Liver (tissue), 9 donors: ENCODE measurements around the gene MOB3B. TPM values are rescaled to one million over a fixed set of nuclear protein-coding genes. Genes with fewer than 3 reads are reported as not detected.

Source experiments
- DNase-seq: peaks from one replicate; pipeline ENCODE4 v3.0.0-alpha.2; 2017; ENCODE audit warnings: low spot score
- H3K27ac ChIP-seq, 2 donors: one replicate each; pipeline ENCODE4 v1.7.0; 2013; ENCODE audit warnings: inconsistent platforms in 2 of 2, low read length in 2 of 2, control low read depth in 1 of 2, low read depth in 1 of 2, mild to moderate bottlenecking in 1 of 2
- H3K27me3 ChIP-seq, 4 donors: one replicate each; pipeline versions ENCODE4 v1.6.1 to v1.7.0; 2013; ENCODE audit warnings: low read length in 3 of 4, inconsistent platforms in 1 of 4, mild to moderate bottlenecking in 1 of 4, moderate library complexity in 1 of 4; ENCODE audit not compliant: control insufficient read depth in 4 of 4, insufficient read depth in 4 of 4
- H3K36me3 ChIP-seq, 4 donors: one replicate each; pipeline versions ENCODE4 v1.6.1 to v1.7.0; 2013; ENCODE audit warnings: low read length in 3 of 4, mild to moderate bottlenecking in 3 of 4, low read depth in 1 of 4, moderate library complexity in 1 of 4; ENCODE audit not compliant: control insufficient read depth in 4 of 4, insufficient read depth in 3 of 4
- H3K4me1 ChIP-seq, 4 donors: one replicate each; pipeline versions ENCODE4 v1.6.1 to v1.7.0; 2013; ENCODE audit warnings: low read length in 3 of 4, mild to moderate bottlenecking in 3 of 4, moderate library complexity in 1 of 4; ENCODE audit not compliant: control insufficient read depth in 4 of 4, insufficient read depth in 4 of 4
- H3K4me3 ChIP-seq, 3 donors: one replicate each; pipeline versions ENCODE4 v1.6.1 to v1.7.0; 2013; ENCODE audit warnings: low read length in 3 of 3, control low read depth in 1 of 3, low read depth in 1 of 3, mild to moderate bottlenecking in 1 of 3
- H3K9ac ChIP-seq, 2 donors: one replicate each; pipeline ENCODE4 v1.7.0; 2013; ENCODE audit warnings: low read length in 2 of 2, mild to moderate bottlenecking in 2 of 2, moderate library complexity in 2 of 2, control low read depth in 1 of 2, low read depth in 1 of 2
- H3K9me3 ChIP-seq, 4 donors: one replicate each; pipeline versions ENCODE4 v1.6.1 to v1.7.0; 2013; ENCODE audit warnings: low read length in 3 of 4; ENCODE audit not compliant: control insufficient read depth in 4 of 4
- ATF3 ChIP-seq: IDR thresholded peaks from 2 replicates; pipeline ENCODE4 v1.6.1; 2016; ENCODE audit warnings: antibody characterized with exemption
- CTCF ChIP-seq: fragments of 150-350 bp; IDR thresholded peaks from 2 replicates; pipeline ENCODE4 v1.5.1; 2017; ENCODE audit warnings: improper control_type of control experiment, low read depth, low read length; ENCODE audit not compliant: missing input control
- EGR1 ChIP-seq, 2 donors: IDR thresholded peaks; 2 replicates each; pipeline ENCODE4 v1.6.1; 2016 to 2018; ENCODE audit warnings: antibody characterized with exemption in 2 of 2, low read depth in 2 of 2
- FOXA1 ChIP-seq: IDR thresholded peaks from 2 replicates; pipeline ENCODE4 v1.6.1; 2016; ENCODE audit warnings: antibody characterized with exemption
- FOXA2 ChIP-seq: IDR thresholded peaks from 2 replicates; pipeline ENCODE4 v1.6.1; 2016; ENCODE audit warnings: antibody characterized with exemption
- GABPA ChIP-seq, 2 donors: IDR thresholded peaks in 1 of 2; conservative IDR thresholded peaks in 1 of 2; 2 replicates each; pipeline ENCODE4 v1.6.1; 2016; ENCODE audit warnings: antibody characterized with exemption in 2 of 2, mild to moderate bottlenecking in 1 of 2, moderate library complexity in 1 of 2
- HNF4A ChIP-seq, 2 donors: conservative IDR thresholded peaks; 2 replicates each; pipeline ENCODE4 v1.6.1; 2016; ENCODE audit warnings: antibody characterized with exemption in 2 of 2, mild to moderate bottlenecking in 2 of 2
- HNF4G ChIP-seq: IDR thresholded peaks from 2 replicates; pipeline ENCODE4 v1.6.1; 2016; ENCODE audit warnings: antibody characterized with exemption
- JUND ChIP-seq, 2 donors: IDR thresholded peaks; 2 replicates each; pipeline ENCODE4 v1.6.1; 2016; ENCODE audit warnings: antibody characterized with exemption in 2 of 2
- MAX ChIP-seq: IDR thresholded peaks from 2 replicates; pipeline ENCODE4 v1.6.1; 2016; ENCODE audit warnings: antibody characterized with exemption
- NR2F2 ChIP-seq: IDR thresholded peaks from 2 replicates; pipeline ENCODE4 v1.6.1; 2016; ENCODE audit warnings: antibody characterized with exemption
- RAD21 ChIP-seq, 2 donors: IDR thresholded peaks; 2 replicates each; pipeline ENCODE4 v1.6.1; 2016; ENCODE audit warnings: antibody characterized with exemption in 2 of 2, mild to moderate bottlenecking in 2 of 2
- REST ChIP-seq: IDR thresholded peaks from 2 replicates; pipeline ENCODE4 v1.6.1; 2016; ENCODE audit warnings: antibody characterized with exemption, mild to moderate bottlenecking
- RXRA ChIP-seq, 2 donors: IDR thresholded peaks; 2 replicates each; pipeline ENCODE4 v1.6.1; 2017 to 2018; ENCODE audit warnings: antibody characterized with exemption in 2 of 2, mild to moderate bottlenecking in 1 of 2
- SP1 ChIP-seq: IDR thresholded peaks from 2 replicates; pipeline ENCODE4 v1.6.1; 2018; ENCODE audit warnings: antibody characterized with exemption, mild to moderate bottlenecking
- TAF1 ChIP-seq: conservative IDR thresholded peaks from 2 replicates; pipeline ENCODE4 v1.6.1; 2016; ENCODE audit warnings: antibody characterized with exemption, mild to moderate bottlenecking
- YY1 ChIP-seq: IDR thresholded peaks from 2 replicates; pipeline ENCODE4 v1.6.1; 2016; ENCODE audit warnings: antibody characterized with exemption, mild to moderate bottlenecking
- WGBS: extraction: QIAGEN DNeasy Blood & Tissue Kit; methylation state at CpG from one replicate; pipeline ENCODE4 v1.1.7; 2013; 5-methylcytosine and 5-hydroxymethylcytosine counted together
- polyA plus RNA-seq, 2 donors: library from polyadenylated mRNA; stranded (reverse) in 1 of 2; unstranded in 1 of 2; fragments of 200-250 nt in 1 of 2; fragments of >200 nt in 1 of 2; fragmentation: Nextera tagmentation in 1 of 2; extraction: Ambion mirVana in 1 of 2; gene quantifications; one replicate each; pipeline versions ENCODE4 v1.2.1 to v1.2.3, GENCODE V29; 2013 to 2015
- total RNA-seq, 2 donors: library from RNA; depleted of rRNA; stranded (reverse); fragments of >200 nt; gene quantifications; one replicate each; pipeline ENCODE4 v1.2.3, GENCODE V29; 2014
- donor health status: healthy.
- donor health status: healthy.
- donor health status: healthy.
- donor health status: healthy.
- donor health status: healthy.

MOB3B gene
- total and polyA plus RNA-seq, 4 donors: 0.36 to 1.1 (median 0.76) TPM

- Histone ChIP-seq H3K27ac (no peak overlapping the region), H3K4me1 (no peaks in the 10 kb centered on the region), H3K9me3 (no peaks in the 10 kb centered on the region), H3K4me3 (no peak overlapping the region), H3K36me3 (no peaks in the 10 kb centered on the region), H3K27me3 (no peaks in the 10 kb centered on the region), H3K9ac (no peak overlapping the region)
- DNase-seq: no peak
- TF ChIP-seq RAD21 (IDR thresholded peaks at IDR 0.05) (no peak), TAF1 (no peak), GABPA (IDR thresholded peaks at IDR 0.05 in 1 of 2, conservative IDR thresholded peaks at IDR 0.05 in 1 of 2) (no peak), FOXA2 (no peak), SP1 (no peak), HNF4A (conservative IDR thresholded peaks at IDR 0.05) (no peak), CTCF (no peak), ATF3 (no peak)
- 72% methylated on average over 2 of the region's 2 CpGs for WGBS
These were observed 219.0 kb downstream of the MOB3B start for GRCh38 chr9:27310582-27310981.

- H3K4me3 ChIP-seq: no peak overlapping the region
- no peaks in the 10 kb centered on the region for H3K4me1 ChIP-seq
These were observed 220.8 kb downstream of the MOB3B start for GRCh38 chr9:27308691-27309390.

GRCh38 chr9:27304521-27304920 lies 225.1 kb downstream of the MOB3B start:
- H3K9me3 ChIP-seq: no peaks in the 10 kb centered on the region
- no peak overlapping the region for H3K27ac ChIP-seq
- H3K36me3 ChIP-seq: no peaks in the 10 kb centered on the region
- WGBS: 81% methylated on average over 1 of the region's 1 CpG
- H3K4me3 ChIP-seq: no peak overlapping the region
- no peak overlapping the region for H3K9ac ChIP-seq
- DNase-seq: no peak
- no peaks in the 10 kb centered on the region for H3K4me1 ChIP-seq
- no peaks in the 10 kb centered on the region for H3K27me3 ChIP-seq
- no peak for TF ChIP-seq NR2F2
- TF ChIP-seq GABPA (IDR thresholded peaks at IDR 0.05 in 1 of 2, conservative IDR thresholded peaks at IDR 0.05 in 1 of 2): no peak
- no peak for TF ChIP-seq TAF1
- no peak for TF ChIP-seq ATF3
- TF ChIP-seq MAX: no peak
- TF ChIP-seq REST: no peak
- TF ChIP-seq EGR1 (IDR thresholded peaks at IDR 0.05; ENCODE audit: low read depth in 2 of 2): no peak
- TF ChIP-seq HNF4A (conservative IDR thresholded peaks at IDR 0.05): no peak
- TF ChIP-seq FOXA1: no peak
- no peak for TF ChIP-seq JUND (IDR thresholded peaks at IDR 0.05)
- no peak for TF ChIP-seq FOXA2
- TF ChIP-seq HNF4G: no peak

More at GRCh38 chr9:27308691-27309390, 220.8 kb downstream of the MOB3B start:
- TF ChIP-seq CTCF (no peak), YY1 (no peak), RXRA (IDR thresholded peaks at IDR 0.05) (no peak), TAF1 (no peak), GABPA (IDR thresholded peaks at IDR 0.05 in 1 of 2, conservative IDR thresholded peaks at IDR 0.05 in 1 of 2) (no peak)
- Histone ChIP-seq H3K36me3 (no peaks in the 10 kb centered on the region), H3K9me3 (no peaks in the 10 kb centered on the region), H3K9ac (no peak overlapping the region), H3K27me3 (no peaks in the 10 kb centered on the region), H3K27ac (no peak overlapping the region)
- WGBS: 88% methylated on average over 4 of the region's 4 CpGs
- no peak for DNase-seq
